ENCODE results near the gene AFF2. TPM values are rescaled to one million over a fixed set of nuclear protein-coding genes. Genes with fewer than 3 reads are reported as not detected.

Gene AFF2
- total RNA-seq, 1 donor from 2014 or later, result 1.8 TPM

- Mint-ChIP-seq H3K36me3 (ENCODE audit: low read depth) (no peaks in the 10 kb centered on the region), H3K27ac (no peak overlapping the region), H3K4me1 (ENCODE audit: low read depth) (no peaks in the 10 kb centered on the region), H3K4me3 (no peak overlapping the region), H3K9me3 (no peaks in the 10 kb centered on the region), H3K27me3 (ENCODE audit: insufficient read depth) (peaks cover 10% of the 10 kb centered on the region)
- intact Hi-C loops (cut with micrococcal nuclease), result no loop called here
- no peak for DNase-seq (ENCODE audit: low spot score)
These were observed 7.0 kb downstream of the AFF2 start for GRCh38 chrX:148507418-148507817.

DNA sequence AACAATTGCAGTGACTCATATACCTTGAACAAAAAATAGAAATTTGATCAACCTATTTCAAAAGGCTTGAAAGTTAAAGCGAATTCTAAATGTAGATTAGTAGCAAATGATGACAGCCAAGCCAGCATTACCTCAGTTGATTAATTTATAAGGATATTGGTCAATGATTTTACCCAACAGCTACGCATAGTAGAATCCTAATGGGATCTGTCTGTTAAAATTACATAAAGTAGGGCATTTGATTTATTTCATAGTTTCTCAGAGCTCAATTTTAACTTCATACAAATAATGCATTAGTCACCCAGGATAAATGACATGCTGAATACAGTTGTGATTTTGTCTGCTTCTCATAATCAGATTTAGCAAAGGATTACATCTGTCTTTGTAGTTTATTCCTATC is 12.0 kb downstream of the AFF2 start:
- H3K36me3 Mint-ChIP-seq (ENCODE audit: low read depth), result no peaks in the 10 kb centered on the region
- intact Hi-C loops (cut with micrococcal nuclease), result no loop called here
- H3K4me3 Mint-ChIP-seq, result no peak overlapping the region

GRCh38 chrX:148513661-148514060 is 13.2 kb downstream of the AFF2 start:
- no peaks in the 10 kb centered on the region for H3K36me3 Mint-ChIP-seq (ENCODE audit: low read depth)

More for the DNA sequence above, 12.0 kb downstream of the AFF2 start:
- Mint-ChIP-seq H3K27ac (no peak overlapping the region), H3K4me1 (ENCODE audit: low read depth) (no peaks in the 10 kb centered on the region), H3K9me3 (no peaks in the 10 kb centered on the region), H3K27me3 (ENCODE audit: insufficient read depth) (no peaks in the 10 kb centered on the region)
- no peak for DNase-seq (ENCODE audit: low spot score)

GRCh38 chrX:148517176-148517575 is 16.8 kb downstream of the AFF2 start:
- Mint-ChIP-seq H3K27ac (no peak overlapping the region), H3K4me1 (ENCODE audit: low read depth) (no peaks in the 10 kb centered on the region), H3K4me3 (no peak overlapping the region), H3K27me3 (ENCODE audit: insufficient read depth) (no peaks in the 10 kb centered on the region), H3K36me3 (ENCODE audit: low read depth) (no peaks in the 10 kb centered on the region), H3K9me3 (no peaks in the 10 kb centered on the region)
- intact Hi-C loops (cut with micrococcal nuclease), result no loop called here
- DNase-seq (ENCODE audit: low spot score), result no peak

More at GRCh38 chrX:148513661-148514060, 13.2 kb downstream of the AFF2 start:
- DNase-seq (ENCODE audit: low spot score), result no peak
- Mint-ChIP-seq H3K27me3 (ENCODE audit: insufficient read depth) (no peaks in the 10 kb centered on the region), H3K4me3 (no peak overlapping the region), H3K27ac (no peak overlapping the region), H3K9me3 (no peaks in the 10 kb centered on the region), H3K4me1 (ENCODE audit: low read depth) (no peaks in the 10 kb centered on the region)
- intact Hi-C loops (cut with micrococcal nuclease), result no loop called here

GRCh38 chrX:148522006-148522405 is 21.6 kb downstream of the AFF2 start:
- H3K27ac Mint-ChIP-seq, result no peak overlapping the region
- H3K4me3 Mint-ChIP-seq, result no peak overlapping the region
- intact Hi-C loops (cut with micrococcal nuclease), result no loop called here
- H3K4me1 Mint-ChIP-seq (ENCODE audit: low read depth), result no peaks in the 10 kb centered on the region
- H3K36me3 Mint-ChIP-seq (ENCODE audit: low read depth), result no peaks in the 10 kb centered on the region
- H3K27me3 Mint-ChIP-seq (ENCODE audit: insufficient read depth), result no peaks in the 10 kb centered on the region
- H3K9me3 Mint-ChIP-seq, result no peaks in the 10 kb centered on the region
- DNase-seq (ENCODE audit: low spot score), result no peak

DNA sequence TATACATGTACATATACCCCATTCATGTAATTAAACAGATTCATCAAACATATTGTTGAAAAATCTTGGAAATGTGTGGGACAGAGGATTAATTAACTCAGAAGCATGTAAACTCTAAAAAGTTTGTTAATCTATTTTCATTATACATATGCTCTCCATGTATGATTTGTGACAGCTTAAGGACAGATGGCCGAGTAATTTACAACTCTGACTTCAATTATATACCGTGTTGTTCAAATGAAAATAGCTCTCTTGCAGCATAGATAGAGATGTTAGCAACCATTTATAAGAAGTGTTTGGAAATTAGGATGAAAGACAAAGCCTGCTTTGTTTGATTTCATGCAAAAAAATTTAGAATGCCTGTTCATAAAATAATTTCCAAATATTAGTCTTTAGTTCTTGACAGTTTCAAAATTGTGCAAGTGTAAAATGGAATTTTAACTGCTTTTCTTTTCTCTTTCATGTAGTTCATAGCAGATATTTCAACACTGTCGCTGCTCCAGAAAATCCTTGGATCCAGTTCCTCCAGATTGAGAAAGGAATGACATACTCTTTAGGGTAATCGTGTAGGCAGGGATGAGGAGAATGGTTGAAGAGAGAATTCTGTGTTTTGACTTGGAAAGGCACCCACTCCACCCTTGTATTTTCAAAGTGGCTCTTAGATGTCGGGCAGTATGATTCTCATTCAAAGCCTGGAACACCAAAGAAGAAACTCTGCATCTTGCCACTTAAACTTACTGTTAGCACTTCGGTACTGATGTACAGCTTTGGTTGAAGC is 23.1 kb downstream of the AFF2 start:
- no peak overlapping the region for H3K27ac Mint-ChIP-seq
- H3K4me1 Mint-ChIP-seq (ENCODE audit: low read depth), result no peaks in the 10 kb centered on the region

GRCh38 chrX:148530464-148531077 is 30.2 kb downstream of the AFF2 start:
- intact Hi-C loops (cut with micrococcal nuclease), result no loop called here
- Mint-ChIP-seq H3K27ac (no peak overlapping the region), H3K9me3 (no peaks in the 10 kb centered on the region), H3K27me3 (ENCODE audit: insufficient read depth) (no peaks in the 10 kb centered on the region), H3K36me3 (ENCODE audit: low read depth) (no peaks in the 10 kb centered on the region), H3K4me1 (ENCODE audit: low read depth) (no peaks in the 10 kb centered on the region), H3K4me3 (no peak overlapping the region)
- DNase-seq (ENCODE audit: low spot score), result no peak

More for the DNA sequence above, 23.1 kb downstream of the AFF2 start:
- H3K9me3 Mint-ChIP-seq, result no peaks in the 10 kb centered on the region
- H3K4me3 Mint-ChIP-seq, result no peak overlapping the region
- H3K27me3 Mint-ChIP-seq (ENCODE audit: insufficient read depth), result no peaks in the 10 kb centered on the region
- intact Hi-C loops (cut with micrococcal nuclease), result no loop called here
- no peaks in the 10 kb centered on the region for H3K36me3 Mint-ChIP-seq (ENCODE audit: low read depth)
- no peak for DNase-seq (ENCODE audit: low spot score)

- no peak for DNase-seq (ENCODE audit: low spot score)
- intact Hi-C loops (cut with micrococcal nuclease), result no loop called here
- Mint-ChIP-seq H3K4me3 (no peak overlapping the region), H3K36me3 (ENCODE audit: low read depth) (no peaks in the 10 kb centered on the region), H3K9me3 (no peaks in the 10 kb centered on the region), H3K27ac (no peak overlapping the region), H3K4me1 (ENCODE audit: low read depth) (no peaks in the 10 kb centered on the region), H3K27me3 (ENCODE audit: insufficient read depth) (peaks cover 3% of the 10 kb centered on the region)
These were observed 33.9 kb downstream of the AFF2 start for GRCh38 chrX:148534291-148534690.

DNA sequence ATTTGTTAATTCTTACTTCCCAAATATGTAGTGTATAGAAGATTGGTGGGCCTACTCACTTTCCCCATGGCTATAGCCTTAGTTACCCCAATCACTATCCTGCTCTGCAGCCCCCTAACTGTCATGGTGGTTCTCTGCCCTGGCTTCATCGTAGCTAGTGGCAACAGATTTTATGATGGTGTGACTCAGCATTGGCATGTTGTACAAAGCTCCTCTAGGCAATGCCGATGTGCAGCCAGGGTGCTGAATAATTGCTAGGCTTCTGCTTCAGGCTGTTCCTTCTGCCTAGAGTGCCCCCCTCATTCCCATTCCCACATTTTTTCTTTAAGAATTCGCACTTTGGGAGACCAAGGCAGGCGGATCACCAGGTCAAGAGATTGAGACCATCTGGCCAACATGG is 35.2 kb downstream of the AFF2 start:
- H3K27ac Mint-ChIP-seq, result no peak overlapping the region
- no peak overlapping the region for H3K4me3 Mint-ChIP-seq
- DNase-seq (ENCODE audit: low spot score), result no peak
- peaks cover 3% of the 10 kb centered on the region for H3K27me3 Mint-ChIP-seq (ENCODE audit: insufficient read depth)
- no peaks in the 10 kb centered on the region for H3K4me1 Mint-ChIP-seq (ENCODE audit: low read depth)
- intact Hi-C loops (cut with micrococcal nuclease), result no loop called here
- no peaks in the 10 kb centered on the region for H3K9me3 Mint-ChIP-seq
- no peaks in the 10 kb centered on the region for H3K36me3 Mint-ChIP-seq (ENCODE audit: low read depth)

- DNase-seq (ENCODE audit: low spot score), result no peak
- H3K4me3 Mint-ChIP-seq, result no peak overlapping the region
- peaks cover 3% of the 10 kb centered on the region for H3K27me3 Mint-ChIP-seq (ENCODE audit: insufficient read depth)
- no peaks in the 10 kb centered on the region for H3K36me3 Mint-ChIP-seq (ENCODE audit: low read depth)
- intact Hi-C loops (cut with micrococcal nuclease), result no loop called here
- no peak overlapping the region for H3K27ac Mint-ChIP-seq
- H3K4me1 Mint-ChIP-seq (ENCODE audit: low read depth), result no peaks in the 10 kb centered on the region
- H3K9me3 Mint-ChIP-seq, result no peaks in the 10 kb centered on the region
These were observed 36.5 kb downstream of the AFF2 start for GRCh38 chrX:148536961-148537360.

- H3K27ac Mint-ChIP-seq, result no peak overlapping the region
- H3K4me3 Mint-ChIP-seq, result no peak overlapping the region
- DNase-seq (ENCODE audit: low spot score), result no peak
- no peaks in the 10 kb centered on the region for H3K36me3 Mint-ChIP-seq (ENCODE audit: low read depth)
- intact Hi-C loops (cut with micrococcal nuclease), result no loop called here
- no peaks in the 10 kb centered on the region for H3K4me1 Mint-ChIP-seq (ENCODE audit: low read depth)
- H3K27me3 Mint-ChIP-seq (ENCODE audit: insufficient read depth), result peaks cover 3% of the 10 kb centered on the region
- H3K9me3 Mint-ChIP-seq, result no peaks in the 10 kb centered on the region
These were observed 37.3 kb downstream of the AFF2 start for GRCh38 chrX:148537556-148538182.

DNA sequence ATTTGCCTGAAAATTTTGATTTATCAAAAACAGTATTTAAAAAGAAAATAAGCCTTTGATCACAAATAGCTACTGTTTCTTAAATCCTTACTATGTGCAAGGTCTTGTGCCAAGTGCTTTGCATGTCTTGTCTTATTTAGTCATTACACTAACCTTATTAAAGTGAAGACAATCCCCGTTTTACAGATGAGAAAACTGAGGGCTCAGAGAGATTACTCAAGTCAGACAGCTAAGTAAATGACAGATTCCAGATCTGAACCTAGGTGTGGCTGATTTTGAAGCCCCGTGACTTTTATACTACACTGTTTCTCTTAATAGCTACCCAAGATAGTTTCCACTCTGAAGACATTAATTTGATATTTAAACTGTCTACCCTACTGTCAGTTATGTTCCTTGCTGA is 38.2 kb downstream of the AFF2 start:
- H3K9me3 Mint-ChIP-seq, result no peaks in the 10 kb centered on the region
- no peaks in the 10 kb centered on the region for H3K4me1 Mint-ChIP-seq (ENCODE audit: low read depth)
- H3K4me3 Mint-ChIP-seq, result no peak overlapping the region
- no peak overlapping the region for H3K27ac Mint-ChIP-seq
- no peak for DNase-seq (ENCODE audit: low spot score)
- H3K27me3 Mint-ChIP-seq (ENCODE audit: insufficient read depth), result peaks cover 3% of the 10 kb centered on the region
- intact Hi-C loops (cut with micrococcal nuclease), result no loop called here
- H3K36me3 Mint-ChIP-seq (ENCODE audit: low read depth), result no peaks in the 10 kb centered on the region

DNA sequence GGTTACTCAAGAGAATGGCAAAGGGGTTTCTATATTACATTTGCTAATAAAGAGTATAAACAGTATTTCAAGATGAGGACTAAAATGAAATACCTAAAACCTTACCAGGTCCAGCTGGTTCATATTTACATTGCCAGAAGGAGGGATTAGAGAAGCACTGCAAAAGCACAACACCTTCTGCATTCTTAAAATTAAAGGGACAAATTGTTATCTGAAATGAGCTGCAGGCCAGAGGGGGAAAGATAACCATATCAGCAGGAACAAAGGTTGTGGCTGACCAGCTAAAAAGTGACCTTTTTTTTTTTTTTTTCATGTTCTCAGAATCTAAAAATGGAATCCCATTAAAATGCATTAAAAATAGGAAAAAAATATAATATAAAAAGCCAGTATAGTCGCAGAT is 39.7 kb downstream of the AFF2 start:
- no peak for DNase-seq (ENCODE audit: low spot score)
- H3K4me1 Mint-ChIP-seq (ENCODE audit: low read depth), result no peaks in the 10 kb centered on the region
- no peak overlapping the region for H3K4me3 Mint-ChIP-seq
- peaks cover 2% of the 10 kb centered on the region for H3K36me3 Mint-ChIP-seq (ENCODE audit: low read depth)
- intact Hi-C loops (cut with micrococcal nuclease), result no loop called here
- peaks cover 3% of the 10 kb centered on the region for H3K27me3 Mint-ChIP-seq (ENCODE audit: insufficient read depth)
- no peaks in the 10 kb centered on the region for H3K9me3 Mint-ChIP-seq
- H3K27ac Mint-ChIP-seq, result no peak overlapping the region

All from activated T-helper 1 cell treated with anti-CD3 and anti-CD28 coated beads, Interleukin-12 subunit alpha, Interleukin-12 subunit beta, Interleukin-2, Interleukin-4 antibody, amounts not matched to agents 30 ng/mL and 10 ng/mL and 1 ng/mL, durations not matched to agents 14 hours and 24 hours and 36 hours (primary cell).